ENCODE measurements around the gene ALX4. TPM values are rescaled to one million over a fixed set of nuclear protein-coding genes. Genes with fewer than 3 reads are reported as not detected.

Gene ALX4
- total and polyA plus RNA-seq, 11 donors, result 0.03 to 0.24 (median 0.10) TPM; not detected in 3

DNA sequence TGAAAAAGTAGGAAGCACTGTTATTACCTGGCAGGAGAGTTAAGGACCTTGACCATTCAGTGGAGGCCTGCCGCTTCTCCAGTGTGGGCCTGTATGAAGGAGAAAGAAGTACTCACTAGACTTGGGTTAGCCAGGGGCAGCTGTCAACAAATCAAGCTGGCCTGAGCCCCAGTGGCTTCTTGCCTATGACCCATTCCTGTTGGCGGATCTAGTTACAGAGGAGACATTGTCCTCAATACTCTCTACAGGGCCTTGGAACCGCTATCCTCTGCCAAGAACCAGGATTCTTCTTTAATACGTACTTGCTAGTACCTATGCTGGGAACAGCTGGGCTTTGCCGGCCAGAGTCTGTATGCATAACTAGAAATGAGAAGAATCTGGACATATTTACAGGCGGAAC, 68.1 kb downstream of the ALX4 start:
- Histone ChIP-seq H3K27ac (peak overlapping the region in 8 of 12 donors; percentile 2 to 40 (median 32)), H3K9me3 (no peaks in the 10 kb centered on the region), H3K36me3 (peaks cover 0 to 34% (median 12%) of the 10 kb centered on the region in 9 donors), H3K27me3 (no peaks in the 10 kb centered on the region), H3K4me3 (no peak overlapping the region), H3K4me1 (peaks cover 0 to 58% (median 32%) of the 10 kb centered on the region in 12 donors)
- TF ChIP-seq, protein P1, sequence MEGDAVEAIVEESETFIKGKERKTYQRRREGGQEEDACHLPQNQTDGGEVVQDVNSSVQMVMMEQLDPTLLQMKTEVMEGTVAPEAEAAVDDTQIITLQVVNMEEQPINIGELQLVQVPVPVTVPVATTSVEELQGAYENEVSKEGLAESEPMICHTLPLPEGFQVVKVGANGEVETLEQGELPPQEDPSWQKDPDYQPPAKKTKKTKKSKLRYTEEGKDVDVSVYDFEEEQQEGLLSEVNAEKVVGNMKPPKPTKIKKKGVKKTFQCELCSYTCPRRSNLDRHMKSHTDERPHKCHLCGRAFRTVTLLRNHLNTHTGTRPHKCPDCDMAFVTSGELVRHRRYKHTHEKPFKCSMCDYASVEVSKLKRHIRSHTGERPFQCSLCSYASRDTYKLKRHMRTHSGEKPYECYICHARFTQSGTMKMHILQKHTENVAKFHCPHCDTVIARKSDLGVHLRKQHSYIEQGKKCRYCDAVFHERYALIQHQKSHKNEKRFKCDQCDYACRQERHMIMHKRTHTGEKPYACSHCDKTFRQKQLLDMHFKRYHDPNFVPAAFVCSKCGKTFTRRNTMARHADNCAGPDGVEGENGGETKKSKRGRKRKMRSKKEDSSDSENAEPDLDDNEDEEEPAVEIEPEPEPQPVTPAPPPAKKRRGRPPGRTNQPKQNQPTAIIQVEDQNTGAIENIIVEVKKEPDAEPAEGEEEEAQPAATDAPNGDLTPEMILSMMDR (IDR thresholded peaks at IDR 0.05), result no peak
- no peak for TF ChIP-seq POLR2A (IDR thresholded peaks at IDR 0.05)
- ATAC-seq, result peak; percentile 69 to 91 (median 80)
- peak in 3 of 5 donors; percentile 40 to 73 (median 72) for DNase-seq
- intact Hi-C loops (cut with DNase I), result no loop called here
- 44 to 64% (median 59%) methylated on average over 6 of the region's 6 CpGs for WGBS, 4 donors

DNA sequence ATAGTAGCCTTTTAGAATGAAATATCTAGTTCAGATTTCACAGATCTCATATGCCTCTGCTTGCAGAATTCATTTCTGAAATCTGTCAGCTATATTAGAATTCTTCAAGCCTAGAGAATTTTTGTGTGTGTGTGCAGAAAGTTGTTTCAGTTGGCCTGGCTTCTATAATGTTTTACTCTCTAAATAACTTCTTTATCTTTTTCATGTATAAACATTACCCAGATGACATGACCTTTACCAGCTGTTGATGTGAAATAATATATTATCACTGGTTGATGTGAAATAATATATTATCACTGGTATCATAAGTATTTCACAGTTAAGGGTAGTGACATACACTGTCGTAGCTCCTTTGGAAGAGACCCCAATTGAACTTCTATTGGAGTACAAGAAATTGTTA, 72.8 kb downstream of the ALX4 start:
- TF ChIP-seq, protein P1 (IDR thresholded peaks at IDR 0.05), result no peak
- no peak for TF ChIP-seq POLR2A (IDR thresholded peaks at IDR 0.05)

GRCh38 chr11:44236296-44236695, 73.6 kb downstream of the ALX4 start:
- 93 to 97% (median 95%) methylated on average over 2 of the region's 2 CpGs for WGBS, 4 donors
- no peak overlapping the region for H3K4me3 ChIP-seq
- peaks cover 0 to 60% (median 20%) of the 10 kb centered on the region in 9 donors for H3K36me3 ChIP-seq
- H3K27me3 ChIP-seq, result no peaks in the 10 kb centered on the region
- no peak for ATAC-seq
- no peaks in the 10 kb centered on the region for H3K9me3 ChIP-seq
- no peak for TF ChIP-seq POLR2A (IDR thresholded peaks at IDR 0.05)
- intact Hi-C loops (cut with DNase I), result loop anchor here in 1 of 10 donors (10.0 kb wide), 1 partner anchor 101 kb away; no protein-coding TSS in a partner anchor
- peaks cover 0 to 17% (median 5%) of the 10 kb centered on the region in 12 donors for H3K4me1 ChIP-seq
- no peak overlapping the region for H3K27ac ChIP-seq
- DNase-seq, result no peak

More for the DNA sequence above, 72.8 kb downstream of the ALX4 start:
- intact Hi-C loops (cut with DNase I), result loop anchor here in 1 of 10 donors (10.0 kb wide), 1 partner anchor 102 kb away; no protein-coding TSS in a partner anchor
- 60 to 84% (median 70%) methylated on average over 1 of the region's 1 CpG for WGBS, 4 donors
- no peaks in the 10 kb centered on the region for H3K27me3 ChIP-seq
- no peak overlapping the region for H3K4me3 ChIP-seq
- no peaks in the 10 kb centered on the region for H3K9me3 ChIP-seq
- H3K4me1 ChIP-seq, result peaks cover 0 to 25% (median 8%) of the 10 kb centered on the region in 12 donors
- DNase-seq, result no peak
- H3K36me3 ChIP-seq, result peaks cover 0 to 57% (median 20%) of the 10 kb centered on the region in 9 donors
- no peak overlapping the region for H3K27ac ChIP-seq
- no peak for ATAC-seq

DNA sequence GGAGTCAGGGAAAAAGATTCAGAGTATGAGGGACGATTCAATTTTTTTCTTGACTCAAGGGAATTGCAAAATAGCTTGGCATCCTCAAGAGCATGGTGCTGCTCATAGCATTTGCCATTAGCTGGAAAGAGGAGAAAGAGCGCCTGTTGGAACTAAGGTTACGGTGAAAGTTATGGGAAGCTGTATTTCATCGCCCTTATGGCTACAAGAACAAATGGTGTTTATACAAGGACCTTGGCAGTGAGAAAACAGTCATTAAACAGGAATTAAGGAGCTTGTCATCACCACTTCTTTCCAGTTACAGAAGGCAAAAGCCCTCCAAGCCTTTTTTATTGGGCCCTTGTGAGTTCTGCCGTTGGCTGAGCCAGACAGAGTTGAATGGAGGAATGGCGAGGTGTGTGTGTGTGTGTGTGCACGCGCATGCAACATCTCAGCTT, 74.2 kb downstream of the ALX4 start:
- intact Hi-C loops (cut with DNase I), result loop anchor here in 1 of 10 donors (10.0 kb wide), 1 partner anchor 101 kb away; no protein-coding TSS in a partner anchor
- ATAC-seq, result peak in 2 of 4 donors; percentile 42 to 45
- Histone ChIP-seq H3K4me1 (peaks cover 0 to 17% (median 5%) of the 10 kb centered on the region in 12 donors), H3K27ac (no peak overlapping the region), H3K4me3 (no peak overlapping the region), H3K36me3 (peaks cover 0 to 60% (median 20%) of the 10 kb centered on the region in 9 donors), H3K27me3 (no peaks in the 10 kb centered on the region), H3K9me3 (no peaks in the 10 kb centered on the region)
- 70 to 82% (median 77%) methylated on average over 8 of the region's 8 CpGs for WGBS, 4 donors
- no peak for DNase-seq
- TF ChIP-seq, protein P1 (IDR thresholded peaks at IDR 0.05), result no peak
- no peak for TF ChIP-seq POLR2A (IDR thresholded peaks at IDR 0.05)
